Measurements from ENCODE around the gene FOXO6.
A peak's percentile ranks its signal among the peaks of the same experiment; 100 is the strongest.

Gene FOXO6

DNA sequence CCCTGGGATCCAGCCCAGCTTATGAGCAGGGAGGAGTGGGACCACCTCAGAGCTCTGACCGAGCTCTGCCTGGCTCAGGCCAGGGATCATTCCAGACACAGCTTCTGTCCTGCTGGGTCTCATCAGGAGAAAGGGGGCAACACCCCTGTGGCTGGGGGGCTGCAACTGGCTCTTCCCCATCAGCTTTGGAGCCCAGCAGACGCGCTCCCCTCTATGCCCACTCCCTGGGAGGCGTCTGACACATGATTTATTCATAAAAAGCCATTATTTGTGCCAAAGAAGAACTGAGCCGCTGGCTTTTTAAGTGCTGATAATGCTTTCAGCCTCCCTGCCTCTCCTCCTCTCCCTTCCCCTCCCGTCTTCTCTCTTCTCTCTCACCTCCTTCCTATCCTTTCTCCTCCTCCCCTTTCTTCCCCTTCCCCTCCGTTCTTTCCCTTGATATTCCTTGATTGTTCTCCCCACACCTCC, 25.0 kb downstream of the FOXO6 start:
- no peak for DNase-seq

- peak; percentile 25 for DNase-seq
Observed at GRCh38 chr1:41387667-41388091, 26.4 kb downstream of the FOXO6 start.

DNA sequence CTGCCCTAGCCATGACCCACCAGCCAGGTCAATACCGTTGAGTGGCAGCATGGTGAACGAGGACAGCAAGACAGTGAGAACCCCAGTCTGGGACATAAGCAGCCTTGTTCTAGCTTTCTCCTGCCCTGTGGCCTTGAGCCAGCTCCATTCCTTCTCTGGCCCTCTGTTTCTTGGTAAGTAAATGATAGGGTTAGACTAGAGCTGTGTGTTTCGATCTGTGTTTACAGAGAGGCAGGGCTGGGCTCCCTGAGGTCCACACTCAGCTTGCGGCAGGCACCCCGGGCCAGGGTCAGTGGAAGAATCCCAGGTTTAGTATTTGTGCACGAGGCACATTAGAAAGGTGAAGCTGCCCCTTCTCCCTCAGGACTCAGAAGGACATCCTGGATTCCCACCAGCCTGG, 27.3 kb downstream of the FOXO6 start:
- DNase-seq, result no peak

GRCh38 chr1:41389009-41389408, 27.8 kb downstream of the FOXO6 start:
- DNase-seq, result no peak

DNA sequence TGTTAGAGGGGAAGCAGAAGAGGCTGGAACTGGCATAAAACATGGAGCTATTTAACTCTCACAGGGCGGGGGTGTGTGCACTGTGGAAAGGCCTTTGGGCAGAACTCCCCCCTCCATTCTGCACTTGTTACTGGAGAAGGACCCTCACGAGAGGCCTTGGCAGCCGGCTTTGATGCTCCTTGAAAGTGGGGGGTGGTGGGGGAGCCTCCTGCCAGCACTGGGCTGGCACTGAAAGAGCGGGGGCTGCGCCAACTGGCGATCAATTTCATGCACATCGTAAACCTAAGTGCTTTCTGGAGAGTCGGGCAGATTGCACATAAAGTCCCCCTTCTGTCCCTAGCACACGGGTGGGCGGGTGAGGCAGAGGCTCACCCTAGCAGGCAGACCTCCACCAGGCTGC, 28.9 kb downstream of the FOXO6 start:
- DNase-seq, result no peak

DNA sequence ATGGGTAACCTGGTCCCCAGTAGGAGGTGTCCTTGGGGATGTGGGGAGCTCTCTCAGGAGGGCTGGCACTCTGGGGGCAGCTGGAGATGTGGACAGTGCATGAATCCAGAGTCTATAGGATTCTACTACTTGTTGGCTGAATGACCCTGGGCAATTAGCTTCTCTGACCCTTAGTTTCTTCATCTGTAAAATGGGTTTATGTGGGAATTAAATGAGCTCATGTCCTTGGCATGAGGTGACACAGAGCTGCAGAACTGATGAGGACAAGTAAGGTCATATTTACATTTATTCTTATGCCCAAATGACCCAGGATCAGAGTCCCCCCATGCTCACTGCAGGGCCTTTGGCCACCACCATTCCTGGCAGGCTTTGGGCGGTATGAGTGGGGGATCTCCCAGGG, 29.3 kb downstream of the FOXO6 start:
- DNase-seq, result no peak

DNA sequence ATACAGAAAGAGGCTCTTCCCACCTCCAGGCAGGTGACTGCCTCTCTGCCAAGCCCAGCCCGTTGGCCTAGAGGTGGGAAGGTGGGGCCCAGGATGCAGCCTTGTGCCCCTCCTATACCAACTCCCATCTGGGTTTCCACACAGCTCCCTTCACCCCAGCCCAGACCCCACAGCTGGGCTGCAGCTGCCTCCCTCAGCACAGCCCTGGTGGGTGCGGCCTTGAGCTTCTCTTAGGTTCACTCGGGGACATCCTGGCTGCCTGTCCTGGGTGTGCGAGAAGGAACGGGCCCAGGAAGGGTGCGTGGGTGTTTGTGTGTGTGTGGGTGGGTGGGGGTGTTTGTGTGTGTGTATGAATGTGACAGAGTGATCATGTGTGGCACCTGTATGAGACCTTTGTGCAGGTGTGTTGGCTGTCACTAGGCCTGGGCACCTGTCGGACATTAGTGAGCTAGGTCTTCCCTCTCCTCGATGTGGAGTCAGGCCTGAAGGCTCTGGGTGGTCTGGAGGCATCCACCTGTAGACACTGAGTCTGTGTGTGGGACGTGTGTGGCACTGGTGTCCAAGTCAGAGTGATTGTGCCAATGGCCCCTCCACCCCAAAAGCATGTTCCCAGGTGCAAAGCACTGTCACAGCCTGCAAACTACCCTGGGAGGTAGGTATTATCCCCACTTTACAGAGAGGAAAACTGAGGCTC, 30.7 kb downstream of the FOXO6 start:
- no peak for DNase-seq

GRCh38 chr1:41392528-41392924, 31.3 kb downstream of the FOXO6 start:
- no peak for DNase-seq

GRCh38 chr1:41393716-41394368, 32.6 kb downstream of the FOXO6 start:
- DNase-seq, result no peak

DNA sequence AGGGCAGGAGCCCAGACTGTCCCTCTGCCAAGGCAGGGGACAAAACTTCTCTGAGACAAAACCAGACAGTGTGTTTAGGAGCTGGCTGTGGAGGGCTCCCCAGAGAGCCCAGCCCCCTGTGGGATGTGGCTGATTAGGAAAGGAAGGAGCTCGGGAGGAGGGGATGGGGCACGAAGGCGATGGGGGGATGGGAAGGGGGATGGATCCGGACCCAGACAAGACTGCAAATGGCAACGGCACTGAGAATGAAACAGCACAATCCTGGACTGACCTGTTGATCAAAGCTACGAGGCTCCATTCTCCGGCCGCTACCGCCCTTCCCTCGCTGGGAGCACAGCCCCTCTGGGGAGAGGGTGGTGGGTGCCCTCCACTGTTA, 33.1 kb downstream of the FOXO6 start:
- no peak for DNase-seq

- no peak for DNase-seq
Observed at GRCh38 chr1:41394959-41395956, 34.0 kb downstream of the FOXO6 start.

DNA sequence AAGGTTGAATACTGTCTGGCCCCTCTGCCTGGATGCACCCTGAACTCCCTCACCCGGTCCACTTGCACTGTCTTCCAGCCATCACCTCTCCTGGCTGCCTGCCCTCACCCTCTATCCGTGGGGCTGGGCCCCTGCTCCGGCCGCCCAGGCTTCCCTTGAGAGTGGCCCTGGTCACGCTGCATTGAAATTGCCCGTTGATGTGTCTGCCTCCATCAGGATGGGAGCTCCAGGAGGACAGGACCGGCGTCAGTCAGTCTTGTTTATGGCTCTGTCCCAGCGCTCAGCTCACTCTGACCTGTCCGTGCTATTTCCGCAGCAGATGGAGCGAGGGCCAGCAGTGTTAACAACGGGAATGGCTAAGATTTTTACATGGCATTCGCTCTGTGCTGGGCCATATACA, 34.9 kb downstream of the FOXO6 start:
- DNase-seq, result no peak

- DNase-seq, result no peak
Observed at GRCh38 chr1:41397020-41397419, 35.8 kb downstream of the FOXO6 start.

DNA sequence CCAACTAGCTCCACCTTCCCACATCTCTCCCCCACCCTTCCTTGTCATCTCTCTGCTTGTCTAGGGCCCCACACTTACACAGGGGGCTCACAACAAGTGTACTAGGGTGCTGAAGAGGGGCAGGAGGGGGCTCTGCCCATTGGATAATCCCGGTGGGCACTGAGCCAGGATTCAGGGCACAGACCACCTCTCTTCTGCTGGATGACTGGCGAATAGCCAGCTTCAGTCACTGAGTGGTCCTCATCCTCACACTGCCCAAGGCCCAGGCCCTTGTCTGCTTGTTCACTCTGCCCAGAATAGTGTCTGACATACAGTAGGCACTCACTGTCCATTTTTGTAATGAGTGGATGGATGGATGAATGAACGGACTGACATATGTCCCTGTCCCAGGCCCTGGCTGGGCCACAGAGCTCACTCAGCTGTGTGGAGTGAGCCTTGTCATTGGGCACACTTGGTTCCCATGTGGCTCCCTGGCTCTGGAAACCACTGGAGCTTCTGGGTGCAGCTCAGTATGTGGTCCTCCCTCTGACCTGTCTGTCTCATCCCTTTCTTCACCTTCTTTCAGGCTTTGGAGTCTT, 36.6 kb downstream of the FOXO6 start:
- DNase-seq, result no peak

- DNase-seq, result no peak
Observed at GRCh38 chr1:41399145-41399795, 38.0 kb downstream of the FOXO6 start.

DNA sequence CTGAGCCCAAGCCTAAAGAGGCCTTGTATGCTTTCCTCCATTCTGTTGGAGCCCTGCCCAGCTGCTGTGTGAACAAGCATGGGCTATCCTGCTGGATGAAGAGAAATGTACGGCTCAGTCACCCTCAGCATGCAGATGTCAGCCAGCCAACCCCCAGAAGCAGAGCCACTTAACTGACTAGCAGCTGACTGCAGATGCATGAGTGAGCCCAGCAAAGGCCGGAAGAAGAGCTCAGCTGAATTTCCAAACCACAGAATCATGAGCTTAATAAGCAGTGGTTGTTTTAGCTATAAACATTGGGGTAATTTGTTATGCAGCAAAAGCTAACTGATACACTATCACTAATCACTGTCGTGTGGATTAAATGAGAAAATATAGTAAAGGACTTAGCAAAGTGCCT, 39.0 kb downstream of the FOXO6 start:
- no peak for DNase-seq

DNA sequence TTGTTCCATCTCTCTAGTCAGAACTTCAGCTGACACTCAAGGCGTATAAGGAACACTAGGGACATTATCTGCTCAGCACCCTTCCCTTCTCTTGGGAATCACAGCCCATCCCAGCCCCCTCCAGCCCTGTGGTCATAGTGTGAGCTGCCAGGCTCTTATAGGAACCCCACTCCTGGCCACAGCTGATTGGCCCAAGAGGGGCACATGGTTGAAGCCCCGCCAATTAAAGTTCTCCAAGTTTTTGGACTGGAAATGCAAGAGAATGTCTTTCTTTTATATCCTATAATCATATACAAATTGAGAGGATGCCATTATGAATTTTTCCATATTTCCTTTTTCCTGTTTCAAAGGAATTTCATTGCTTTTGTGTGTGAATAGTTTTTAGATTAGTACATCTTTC, 40.7 kb downstream of the FOXO6 start:
- DNase-seq, result no peak

DNA sequence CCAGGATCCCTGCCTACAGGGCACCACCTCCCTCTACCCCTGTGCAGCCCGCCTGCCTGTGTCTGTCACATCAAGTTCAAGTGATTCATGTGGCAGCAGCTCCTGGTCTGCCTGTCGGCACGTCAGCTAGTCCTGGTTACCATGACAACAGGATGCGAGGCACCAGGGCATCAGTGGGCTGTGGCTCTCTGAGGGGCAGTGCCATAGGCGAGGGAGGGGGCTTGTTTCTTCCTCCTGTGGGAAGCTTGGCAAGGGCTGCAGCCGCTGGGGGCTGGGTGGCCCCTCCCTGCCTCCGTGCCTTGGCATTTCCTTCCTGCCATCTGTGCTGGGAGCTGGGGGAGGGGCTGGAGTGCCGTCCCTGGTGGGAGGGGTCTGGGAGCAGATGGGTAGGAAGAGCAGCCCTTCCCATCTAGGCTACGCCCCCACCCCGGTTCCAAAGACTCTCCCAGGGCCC, 43.1 kb downstream of the FOXO6 start:
- DNase-seq, result peak; percentile 72

GRCh38 chr1:41407664-41408252, 46.5 kb downstream of the FOXO6 start:
- DNase-seq, result no peak

DNA sequence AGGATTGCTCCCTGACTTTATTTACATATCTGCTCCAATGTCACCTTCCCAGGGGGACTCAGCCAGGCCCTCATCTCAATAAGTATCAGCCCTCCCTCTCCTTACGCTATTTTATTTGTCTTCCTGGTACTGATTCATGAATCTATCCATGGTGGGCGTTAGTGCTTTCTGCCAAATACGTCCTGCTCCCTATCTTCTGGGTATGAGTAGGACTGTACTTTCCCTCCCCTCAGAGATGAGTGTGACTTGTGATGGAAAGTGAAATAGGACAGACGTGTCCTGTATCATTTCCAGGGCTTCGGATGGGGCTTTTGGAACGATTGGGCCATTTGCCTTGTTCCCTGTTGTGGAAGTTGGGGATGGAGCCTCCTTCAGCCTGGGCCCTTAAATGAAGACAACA, 47.5 kb downstream of the FOXO6 start:
- no peak for DNase-seq

- no peak for DNase-seq
Observed at GRCh38 chr1:41409825-41410224, 48.6 kb downstream of the FOXO6 start.

DNA sequence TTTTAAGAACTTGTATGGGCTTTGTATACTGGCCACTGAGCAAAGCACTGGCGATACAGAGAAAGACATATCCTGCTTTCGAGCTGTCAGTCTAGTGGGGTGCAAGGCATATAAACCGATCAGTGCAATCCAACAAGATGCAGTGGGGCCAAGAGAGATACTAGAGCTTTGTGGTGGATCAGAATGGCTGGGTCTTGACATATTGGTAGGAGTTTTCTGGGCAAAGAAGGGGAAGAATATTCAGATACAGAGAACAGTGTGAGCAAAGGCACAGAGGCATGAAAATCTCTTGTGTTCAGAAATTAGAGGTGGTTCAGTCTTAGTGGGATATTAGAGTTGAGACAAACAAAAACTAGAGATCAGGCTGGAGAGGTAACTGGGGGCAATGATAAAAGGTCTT, 49.2 kb downstream of the FOXO6 start:
- DNase-seq, result no peak

Data from NCI-H226 (cell line).